Gastroesophageal sphincter (tissue), 3 donors: ENCODE data around the gene RPS4Y1.

Experiments used
- POLR2AphosphoS5 ChIP-seq: sonication (generic); formaldehyde crosslinking; IDR thresholded peaks from one replicate; pipeline ENCODE4 v1.6.1; 2017; ENCODE audit warnings: antibody characterized with exemption
- TF ChIP-seq, protein P1 (sequence below), 4 experiments: fragments of 200-600 bp in 2 of 4; fragments of 450-650 bp in 2 of 4; sonication (generic) in 1 of 4; IDR thresholded peaks; one replicate each; pipeline ENCODE4 v1.5.1; 2017 to 2019; ENCODE audit warnings: antibody characterized with exemption in 4 of 4, mild to moderate bottlenecking in 2 of 4, moderate library complexity in 2 of 4

GRCh38 chrY:2913066-2913815, 71.8 kb downstream of the RPS4Y1 start:
- no peak for TF ChIP-seq POLR2AphosphoS5
- TF ChIP-seq, protein P1, sequence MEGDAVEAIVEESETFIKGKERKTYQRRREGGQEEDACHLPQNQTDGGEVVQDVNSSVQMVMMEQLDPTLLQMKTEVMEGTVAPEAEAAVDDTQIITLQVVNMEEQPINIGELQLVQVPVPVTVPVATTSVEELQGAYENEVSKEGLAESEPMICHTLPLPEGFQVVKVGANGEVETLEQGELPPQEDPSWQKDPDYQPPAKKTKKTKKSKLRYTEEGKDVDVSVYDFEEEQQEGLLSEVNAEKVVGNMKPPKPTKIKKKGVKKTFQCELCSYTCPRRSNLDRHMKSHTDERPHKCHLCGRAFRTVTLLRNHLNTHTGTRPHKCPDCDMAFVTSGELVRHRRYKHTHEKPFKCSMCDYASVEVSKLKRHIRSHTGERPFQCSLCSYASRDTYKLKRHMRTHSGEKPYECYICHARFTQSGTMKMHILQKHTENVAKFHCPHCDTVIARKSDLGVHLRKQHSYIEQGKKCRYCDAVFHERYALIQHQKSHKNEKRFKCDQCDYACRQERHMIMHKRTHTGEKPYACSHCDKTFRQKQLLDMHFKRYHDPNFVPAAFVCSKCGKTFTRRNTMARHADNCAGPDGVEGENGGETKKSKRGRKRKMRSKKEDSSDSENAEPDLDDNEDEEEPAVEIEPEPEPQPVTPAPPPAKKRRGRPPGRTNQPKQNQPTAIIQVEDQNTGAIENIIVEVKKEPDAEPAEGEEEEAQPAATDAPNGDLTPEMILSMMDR (IDR thresholded peaks at IDR 0.05), result no peak
